IMR-90 (cell line): Measurements from ENCODE around the gene GSG1L. TPM values are rescaled to one million over a fixed set of nuclear protein-coding genes. Genes with fewer than 3 reads are reported as not detected.

Experiments
- ATAC-seq: fragments of 200-7000 bp; cut with Tn5 transposase; 2 replicates; pipeline ENCODE4 v1.9.1; 2020; ENCODE audit warnings: low read depth, mild to moderate bottlenecking, moderate library complexity
- BruUV-seq: library from RNA; stranded (reverse); fragments of 400-500 nt; replicated peaks from 2 replicates; lab custom pipeline; 2021; lab: Mats Ljungman, UMichigan
- CTCF ChIA-PET: fragments of 300-600 bp; formaldehyde crosslinking; extraction: SDS; loops from one replicate; lab custom pipeline; 2021; ENCODE audit warnings: antibody characterized with exemption; lab: Yijun Ruan, JAX
- POLR2A ChIA-PET: fragments of 300-600 bp; sonication (Branson Sonifier 250); formaldehyde crosslinking; loops from one replicate; lab custom pipeline; 2022; ENCODE audit warnings: antibody characterized with exemption; ENCODE audit not compliant: unreplicated experiment; lab: Charles Lee
- DNase-seq: peaks from one replicate; pipeline ENCODE4 v3.0.0; 2013
- H2AFZ ChIP-seq: replicated peaks from 2 replicates; pipeline ENCODE3; 2013; ENCODE audit warnings: low read length, mild to moderate bottlenecking; ENCODE audit not compliant: poor library complexity
- H2AK5ac ChIP-seq: 2 replicates; pipeline ENCODE4 v1.6.1; 2013; ENCODE audit warnings: low read depth, low read length, inconsistent platforms
- H2AK9ac ChIP-seq: replicated peaks from 2 replicates; pipeline ENCODE3; 2013; ENCODE audit warnings: mild to moderate bottlenecking, low read depth, low read length, moderate library complexity; ENCODE audit not compliant: poor library complexity
- H2BK120ac ChIP-seq: 2 replicates; pipeline ENCODE4 v1.6.1; 2013; ENCODE audit warnings: low read depth, low read length, inconsistent platforms
- H2BK15ac ChIP-seq: 3 replicates; pipeline ENCODE4 v1.6.1; 2013; ENCODE audit warnings: low read depth, low read length, inconsistent platforms
- H2BK20ac ChIP-seq: 2 replicates; pipeline ENCODE4 v1.6.1; 2013; ENCODE audit warnings: low read depth, mild to moderate bottlenecking, inconsistent platforms, low read length, moderate library complexity
- H2BK5ac ChIP-seq: 2 replicates; pipeline ENCODE4 v1.6.1; 2013; ENCODE audit warnings: mild to moderate bottlenecking, low read depth, low read length, inconsistent platforms; ENCODE audit not compliant: poor library complexity, severe bottlenecking
- H3K14ac ChIP-seq: replicated peaks from 2 replicates; pipeline ENCODE4 v1.6.1; 2013; ENCODE audit warnings: low read depth, low read length, inconsistent platforms
- H3K18ac ChIP-seq: 2 replicates; pipeline ENCODE4 v1.6.1; 2013; ENCODE audit warnings: low read depth, low read length, control low read depth
- H3K23ac ChIP-seq: 2 replicates; pipeline ENCODE4 v1.6.1; 2013; ENCODE audit warnings: low read depth, low read length, inconsistent platforms
- H3K27ac ChIP-seq: 2 replicates; pipeline ENCODE4 v1.5.1; 2013; ENCODE audit warnings: mild to moderate bottlenecking, control low read depth, low read length; ENCODE audit not compliant: insufficient read depth
- H3K27me3 ChIP-seq: 2 replicates; pipeline ENCODE4 v1.6.1; 2013; ENCODE audit warnings: low read length; ENCODE audit not compliant: control insufficient read depth, insufficient read depth
- H3K36me3 ChIP-seq: 2 replicates; pipeline ENCODE4 v1.6.1; 2013; ENCODE audit warnings: low read length, mixed read lengths; ENCODE audit not compliant: control insufficient read depth, insufficient read depth
- H3K4ac ChIP-seq: 2 replicates; pipeline ENCODE4 v1.6.1; 2013; ENCODE audit warnings: low read depth, low read length, inconsistent platforms
- H3K4me1 ChIP-seq: 2 replicates; pipeline ENCODE4 v1.6.1; 2013; ENCODE audit warnings: low read length, mixed read lengths; ENCODE audit not compliant: control insufficient read depth, insufficient read depth
- H3K4me2 ChIP-seq: 2 replicates; pipeline ENCODE4 v1.6.1; 2013; ENCODE audit warnings: low read depth, mild to moderate bottlenecking, control low read depth, low read length, moderate library complexity
- H3K4me3 ChIP-seq: 2 replicates; pipeline ENCODE4 v1.5.1; 2013; ENCODE audit warnings: low read depth, mild to moderate bottlenecking, control low read depth, low read length, moderate library complexity; ENCODE audit not compliant: insufficient read depth
- H3K56ac ChIP-seq: 2 replicates; pipeline ENCODE4 v1.6.1; 2013; ENCODE audit warnings: low read length, inconsistent platforms; ENCODE audit not compliant: insufficient read depth; ENCODE audit errors: extremely low read depth
- H3K79me1 ChIP-seq, 2 experiments: 2 replicates each; pipeline ENCODE4 v1.6.1; 2013; ENCODE audit warnings: low read length in 2 of 2, inconsistent platforms in 1 of 2, low read depth in 1 of 2
- H3K9ac ChIP-seq: 2 replicates; pipeline ENCODE4 v1.6.1; 2013; ENCODE audit warnings: low read depth, low read length, control low read depth
- H3K9me1 ChIP-seq: 2 replicates; pipeline ENCODE4 v1.6.1; 2013; ENCODE audit warnings: low read length, inconsistent platforms; ENCODE audit not compliant: insufficient read depth
- H3K9me3 ChIP-seq: 2 replicates; pipeline ENCODE4 v1.6.1; 2013; ENCODE audit warnings: low read length; ENCODE audit not compliant: control insufficient read depth, insufficient read depth
- H4K20me1 ChIP-seq: 2 replicates; pipeline ENCODE4 v1.6.1; 2013; ENCODE audit warnings: low read length, inconsistent platforms; ENCODE audit not compliant: insufficient read depth
- H4K5ac ChIP-seq: 2 replicates; pipeline ENCODE4 v1.6.1; 2013; ENCODE audit warnings: mild to moderate bottlenecking, low read depth, low read length, control low read depth
- H4K8ac ChIP-seq, 2 experiments: 2 replicates each; pipeline ENCODE4 v1.6.1; 2013; ENCODE audit warnings: low read depth in 2 of 2, low read length in 2 of 2, control low read depth in 1 of 2, inconsistent platforms in 1 of 2
- H4K91ac ChIP-seq: 2 replicates; pipeline ENCODE4 v1.6.1; 2013; ENCODE audit warnings: low read depth, low read length, inconsistent platforms; ENCODE audit not compliant: insufficient read depth
- BHLHE40 ChIP-seq: fragments of 150-350 bp; IDR thresholded peaks from 2 replicates; pipeline ENCODE4 v1.6.1; 2016; ENCODE audit warnings: mild to moderate bottlenecking, low read depth, low read length
- CEBPB ChIP-seq: IDR thresholded peaks from 2 replicates; pipeline ENCODE4 v1.6.1; 2012; ENCODE audit warnings: low read depth, low read length, improper control_type of control experiment
- CHD1 ChIP-seq: IDR thresholded peaks from 2 replicates; pipeline ENCODE4 v1.6.1; 2012; ENCODE audit warnings: low read depth, low read length, improper control_type of control experiment
- FOS ChIP-seq: fragments of 150-350 bp; IDR thresholded peaks from 2 replicates; pipeline ENCODE4 v1.6.1; 2016; ENCODE audit warnings: low read depth, low read length
- MAFK ChIP-seq: IDR thresholded peaks from 2 replicates; pipeline ENCODE4 v1.6.1; 2012; ENCODE audit warnings: low read depth, low read length, improper control_type of control experiment
- MAZ ChIP-seq: IDR thresholded peaks from 2 replicates; pipeline ENCODE4 v1.6.1; 2012; ENCODE audit warnings: low read depth, mild to moderate bottlenecking, low read length, improper control_type of control experiment, moderate library complexity, borderline replicate concordance
- MXI1 ChIP-seq: IDR thresholded peaks from 2 replicates; pipeline ENCODE4 v1.6.1; 2012; ENCODE audit warnings: low read depth, mild to moderate bottlenecking, low read length, moderate library complexity, borderline replicate concordance
- NFE2L2 ChIP-seq: fragments of 150-350 bp; IDR thresholded peaks from 2 replicates; pipeline ENCODE4 v1.6.1; 2016; ENCODE audit warnings: low read depth, mild to moderate bottlenecking, low read length
- POLR2A ChIP-seq: IDR thresholded peaks from 2 replicates; pipeline ENCODE4 v1.6.1; 2012; ENCODE audit warnings: mild to moderate bottlenecking, low read depth, low read length
- RAD21 ChIP-seq: IDR thresholded peaks from 2 replicates; pipeline ENCODE4 v1.6.1; 2012; ENCODE audit warnings: low read length, improper control_type of control experiment
- RCOR1 ChIP-seq: IDR thresholded peaks from 2 replicates; pipeline ENCODE4 v1.6.1; 2012; ENCODE audit warnings: mild to moderate bottlenecking, low read length, improper control_type of control experiment; ENCODE audit not compliant: insufficient replicate concordance
- RFX5 ChIP-seq: IDR thresholded peaks from 2 replicates; pipeline ENCODE4 v1.8.0; 2012; ENCODE audit warnings: low read depth, mild to moderate bottlenecking, low read length, moderate library complexity
- SMC3 ChIP-seq: fragments of 150-350 bp; IDR thresholded peaks from 2 replicates; pipeline ENCODE4 v1.6.1; 2016; ENCODE audit warnings: low read depth, mild to moderate bottlenecking, antibody characterized with exemption, low read length, moderate library complexity
- USF2 ChIP-seq: fragments of 150-350 bp; IDR thresholded peaks from 2 replicates; pipeline ENCODE4 v1.6.1; 2017; ENCODE audit warnings: mild to moderate bottlenecking, antibody characterized with exemption, low read length, low read depth
- WGBS, 2 experiments: methylation state at CpG; one replicate each; pipeline versions ENCODE4 v1.1.5 to v1.1.7; 2013; ENCODE audit warnings: missing lambda C conversion rate in 2 of 2; ENCODE audit not compliant: insufficient read length in 1 of 2; ENCODE audit errors: extremely low coverage in 2 of 2; 5-methylcytosine and 5-hydroxymethylcytosine counted together
- dilution Hi-C: fragments of 300-500 bp; cut with HindIII; formaldehyde crosslinking; loops from one replicate; pipeline ENCODE4 v1.14.3; 2018; ENCODE audit warnings: low sequenced_read_pairs; ENCODE audit not compliant: unreplicated experiment
- in situ Hi-C: fragments of 300-500 bp; cut with MboI; formaldehyde crosslinking; loops from 3 replicates; pipeline ENCODE4 v1.14.3; 2019; ENCODE audit warnings: low sequenced_read_pairs, inconsistent platforms, mixed read lengths
- intact Hi-C: fragments of 100-400 bp; cut with micrococcal nuclease; formaldehyde crosslinking; loops from 2 replicates; pipeline ENCODE4 v1.10.0; 2022
- polyA plus RNA-seq, 3 experiments: library from polyadenylated mRNA; depleted of rRNA; stranded (reverse); fragments of >200 nt; gene quantifications; 2 replicates each; pipeline ENCODE4 v1.2.3, GENCODE V29; 2012; ENCODE audit warnings: low replicate concordance in 1 of 3
- total RNA-seq: library from RNA; depleted of rRNA; stranded (reverse); fragments of >200 nt; gene quantifications from 2 replicates; pipeline ENCODE4 v1.2.3, GENCODE V29; 2012
- TF ChIP-seq, protein P1 (sequence below): conservative IDR thresholded peaks from 2 replicates; pipeline ENCODE4 v1.5.1; 2012; ENCODE audit warnings: mild to moderate bottlenecking, low read depth, low read length, improper control_type of control experiment
- TF ChIP-seq, protein P2 (sequence below): fragments of 150-350 bp; IDR thresholded peaks from 2 replicates; pipeline ENCODE4 v1.6.1; 2016; ENCODE audit warnings: low read depth, mild to moderate bottlenecking, low read length, moderate library complexity, borderline replicate concordance

The GSG1L gene
- total and polyA plus RNA-seq, 2 of the 4 experiments (the other 2 are of a cell fraction) = not detected

DNA sequence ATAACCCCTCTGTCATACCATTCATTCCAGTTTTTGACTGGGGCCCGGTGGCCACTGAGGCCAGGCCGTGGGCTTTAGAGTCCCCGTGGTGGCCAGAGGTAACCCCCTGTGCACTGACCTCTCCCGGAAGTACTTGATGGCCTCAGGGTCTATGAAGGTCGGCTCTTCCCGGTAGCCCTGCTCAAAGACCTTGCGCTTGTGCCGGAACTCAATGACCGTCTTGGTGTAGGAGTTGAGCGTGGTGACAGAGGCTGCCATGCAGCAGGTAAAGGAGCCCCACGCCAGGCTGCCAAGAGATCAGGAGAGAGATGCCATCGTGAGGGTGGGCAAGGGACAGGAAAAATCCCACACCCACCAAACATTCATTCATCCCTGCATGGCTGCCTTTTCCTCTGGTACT is 234.8 kb downstream of the GSG1L start:
- no peak overlapping the region for H3K27ac ChIP-seq
- no peak overlapping the region for H3K23ac ChIP-seq
- no peaks in the 10 kb centered on the region for H4K20me1 ChIP-seq
- H2AK9ac ChIP-seq = no peak overlapping the region
- no peak overlapping the region for H2AK5ac ChIP-seq
- H3K4me3 ChIP-seq = no peak overlapping the region
- no peak overlapping the region for H2AFZ ChIP-seq
- no peaks in the 10 kb centered on the region for H3K79me1 ChIP-seq
- no peaks in the 10 kb centered on the region for H3K9me1 ChIP-seq
- no peak overlapping the region for H2BK5ac ChIP-seq
- no peaks in the 10 kb centered on the region for H3K36me3 ChIP-seq
- H3K4ac ChIP-seq = no peak overlapping the region
- no peak overlapping the region for H4K5ac ChIP-seq
- no peak overlapping the region for H4K8ac ChIP-seq
- H3K9ac ChIP-seq = no peak overlapping the region
- no peak overlapping the region for H2BK20ac ChIP-seq
- in situ Hi-C loops (no loop called here), intact Hi-C loops (no loop called here), dilution Hi-C loops (no loop called here)
- BruUV-seq = no TSS peak
- H2BK15ac ChIP-seq = no peak overlapping the region
- H2BK120ac ChIP-seq = no peak overlapping the region
- DNase-seq (no peak), ATAC-seq (no peak)
- no peak overlapping the region for H3K56ac ChIP-seq
- no peak overlapping the region for H3K18ac ChIP-seq
- no peak overlapping the region for H3K14ac ChIP-seq
- TF ChIP-seq CEBPB (no peak), RAD21 (no peak), FOS (no peak), RFX5 (no peak), RCOR1 (no peak), CHD1 (no peak), NFE2L2 (no peak), POLR2A (no peak), BHLHE40 (no peak), USF2 (no peak), MXI1 (no peak), MAZ (no peak), SMC3 (no peak), MAFK (no peak)
- TF ChIP-seq, protein P1, sequence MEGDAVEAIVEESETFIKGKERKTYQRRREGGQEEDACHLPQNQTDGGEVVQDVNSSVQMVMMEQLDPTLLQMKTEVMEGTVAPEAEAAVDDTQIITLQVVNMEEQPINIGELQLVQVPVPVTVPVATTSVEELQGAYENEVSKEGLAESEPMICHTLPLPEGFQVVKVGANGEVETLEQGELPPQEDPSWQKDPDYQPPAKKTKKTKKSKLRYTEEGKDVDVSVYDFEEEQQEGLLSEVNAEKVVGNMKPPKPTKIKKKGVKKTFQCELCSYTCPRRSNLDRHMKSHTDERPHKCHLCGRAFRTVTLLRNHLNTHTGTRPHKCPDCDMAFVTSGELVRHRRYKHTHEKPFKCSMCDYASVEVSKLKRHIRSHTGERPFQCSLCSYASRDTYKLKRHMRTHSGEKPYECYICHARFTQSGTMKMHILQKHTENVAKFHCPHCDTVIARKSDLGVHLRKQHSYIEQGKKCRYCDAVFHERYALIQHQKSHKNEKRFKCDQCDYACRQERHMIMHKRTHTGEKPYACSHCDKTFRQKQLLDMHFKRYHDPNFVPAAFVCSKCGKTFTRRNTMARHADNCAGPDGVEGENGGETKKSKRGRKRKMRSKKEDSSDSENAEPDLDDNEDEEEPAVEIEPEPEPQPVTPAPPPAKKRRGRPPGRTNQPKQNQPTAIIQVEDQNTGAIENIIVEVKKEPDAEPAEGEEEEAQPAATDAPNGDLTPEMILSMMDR = no peak
- TF ChIP-seq, protein P2, sequence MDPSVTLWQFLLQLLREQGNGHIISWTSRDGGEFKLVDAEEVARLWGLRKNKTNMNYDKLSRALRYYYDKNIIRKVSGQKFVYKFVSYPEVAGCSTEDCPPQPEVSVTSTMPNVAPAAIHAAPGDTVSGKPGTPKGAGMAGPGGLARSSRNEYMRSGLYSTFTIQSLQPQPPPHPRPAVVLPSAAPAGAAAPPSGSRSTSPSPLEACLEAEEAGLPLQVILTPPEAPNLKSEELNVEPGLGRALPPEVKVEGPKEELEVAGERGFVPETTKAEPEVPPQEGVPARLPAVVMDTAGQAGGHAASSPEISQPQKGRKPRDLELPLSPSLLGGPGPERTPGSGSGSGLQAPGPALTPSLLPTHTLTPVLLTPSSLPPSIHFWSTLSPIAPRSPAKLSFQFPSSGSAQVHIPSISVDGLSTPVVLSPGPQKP = no peak
- H3K4me1 ChIP-seq = no peaks in the 10 kb centered on the region
- no peak overlapping the region for H3K4me2 ChIP-seq
- CTCF ChIA-PET = no interaction called here
- 56% methylated on average over 4 of the region's 12 CpGs; no CpG with 5 or more reads in 1 of the 2 experiments for WGBS, 2 experiments
- H4K91ac ChIP-seq = no peak overlapping the region
- peaks cover 2% of the 10 kb centered on the region for H3K27me3 ChIP-seq
- POLR2A ChIA-PET = no interaction called here
- peaks cover 3% of the 10 kb centered on the region; the same call in 1 of the 2 replicates for H3K9me3 ChIP-seq
